ENCODE results near the gene SHROOM3. TPM values are rescaled to one million over a fixed set of nuclear protein-coding genes. Genes with fewer than 3 reads are reported as not detected.

The SHROOM3 gene
- polyA plus RNA-seq, 2 of the 4 experiments (the other 2 are of a cell fraction), result 2.8 to 5.1 TPM

- ATAC-seq (no peak), DNase-seq (ENCODE audit: low read depth in 1 of 2, low spot score in 1 of 2) (no peak), FAIRE-seq (no peak)
- Histone ChIP-seq H3K4me3 (no peak overlapping the region), H3K27ac (no peak overlapping the region), H3K4me2 (no peak overlapping the region), H3K9me3 (no peaks in the 10 kb centered on the region), H3K4me1 (peaks cover 5% of the 10 kb centered on the region; the same call in 1 of the 3 replicates)
- TF ChIP-seq, protein P1, sequence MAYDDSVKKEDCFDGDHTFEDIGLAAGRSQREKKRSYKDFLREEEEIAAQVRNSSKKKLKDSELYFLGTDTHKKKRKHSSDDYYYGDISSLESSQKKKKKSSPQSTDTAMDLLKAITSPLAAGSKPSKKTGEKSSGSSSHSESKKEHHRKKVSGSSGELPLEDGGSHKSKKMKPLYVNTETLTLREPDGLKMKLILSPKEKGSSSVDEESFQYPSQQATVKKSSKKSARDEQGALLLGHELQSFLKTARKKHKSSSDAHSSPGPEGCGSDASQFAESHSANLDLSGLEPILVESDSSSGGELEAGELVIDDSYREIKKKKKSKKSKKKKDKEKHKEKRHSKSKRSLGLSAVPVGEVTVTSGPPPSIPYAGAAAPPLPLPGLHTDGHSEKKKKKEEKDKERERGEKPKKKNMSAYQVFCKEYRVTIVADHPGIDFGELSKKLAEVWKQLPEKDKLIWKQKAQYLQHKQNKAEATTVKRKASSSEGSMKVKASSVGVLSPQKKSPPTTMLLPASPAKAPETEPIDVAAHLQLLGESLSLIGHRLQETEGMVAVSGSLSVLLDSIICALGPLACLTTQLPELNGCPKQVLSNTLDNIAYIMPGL (CRISPR knock-in tag; IDR thresholded peaks at IDR 0.05; ENCODE audit: borderline replicate concordance), result no peak
- TF ChIP-seq TP53 (CRISPR knock-in tag; IDR thresholded peaks at IDR 0.05), result no peak
- no peak for TF ChIP-seq RNF2 (IDR thresholded peaks at IDR 0.05; ENCODE audit: borderline replicate concordance, low read depth)
- no peak for TF ChIP-seq NPAS2 (CRISPR knock-in tag; IDR thresholded peaks at IDR 0.05; ENCODE audit: borderline replicate concordance)
- TF ChIP-seq BCL3 (IDR thresholded peaks at IDR 0.05), result no peak
- no peak for TF ChIP-seq EHF (CRISPR knock-in tag; IDR thresholded peaks at IDR 0.05)
- no peak for TF ChIP-seq TFCP2L1 (CRISPR knock-in tag; IDR thresholded peaks at IDR 0.05)
- no peak for TF ChIP-seq FOSL2 (IDR thresholded peaks at IDR 0.05)
- no peak for TF ChIP-seq FOSL2 (CRISPR knock-in tag; IDR thresholded peaks at IDR 0.05)
- no peak for TF ChIP-seq ESRRA (IDR thresholded peaks at IDR 0.05; ENCODE audit: borderline replicate concordance, low read length)
- TF ChIP-seq GATA3 (IDR thresholded peaks at IDR 0.05; ENCODE audit: borderline replicate concordance), result no peak
- ChIA-PET POLR2A (no interaction called here), CTCF (interaction anchor here (1.3 kb wide), 1 partner anchor 17 kb away, joined by 3 read pairs; no protein-coding TSS in a partner anchor)
- WGBS (ENCODE audit: missing lambda C conversion rate), result 100% methylated on average over 1 of the region's 85 CpGs
Measured at GRCh38 chr4:76740866-76741662, 306.0 kb downstream of the SHROOM3 start.

GRCh38 chr4:76741663-76742020, 306.6 kb downstream of the SHROOM3 start:
- ATAC-seq (no peak), DNase-seq (ENCODE audit: low read depth in 1 of 2, low spot score in 1 of 2) (no peak), FAIRE-seq (no peak)
- 94% methylated on average over 14 of the region's 26 CpGs for WGBS (ENCODE audit: missing lambda C conversion rate)
- Histone ChIP-seq H3K4me3 (no peak overlapping the region), H3K4me1 (peaks cover 5% of the 10 kb centered on the region; the same call in 1 of the 3 replicates), H3K9me3 (no peaks in the 10 kb centered on the region), H3K4me2 (no peak overlapping the region), H3K27ac (no peak overlapping the region)
- TF ChIP-seq RCOR1 (IDR thresholded peaks at IDR 0.05; ENCODE audit: low read depth, low read length) (no peak), JUN (IDR thresholded peaks at IDR 0.05) (no peak), KDM5A (IDR thresholded peaks at IDR 0.05) (no peak), TP53 (CRISPR knock-in tag; IDR thresholded peaks at IDR 0.05) (no peak), RNF2 (IDR thresholded peaks at IDR 0.05; ENCODE audit: borderline replicate concordance, low read depth) (no peak), TFCP2L1 (CRISPR knock-in tag; IDR thresholded peaks at IDR 0.05) (no peak)
- ChIA-PET CTCF (interaction anchor here (0.6 to 1.3 kb wide), 2 partner anchors 8 to 16 kb away, joined by 3 read pairs; no protein-coding TSS in a partner anchor), POLR2A (no interaction called here)

DNA sequence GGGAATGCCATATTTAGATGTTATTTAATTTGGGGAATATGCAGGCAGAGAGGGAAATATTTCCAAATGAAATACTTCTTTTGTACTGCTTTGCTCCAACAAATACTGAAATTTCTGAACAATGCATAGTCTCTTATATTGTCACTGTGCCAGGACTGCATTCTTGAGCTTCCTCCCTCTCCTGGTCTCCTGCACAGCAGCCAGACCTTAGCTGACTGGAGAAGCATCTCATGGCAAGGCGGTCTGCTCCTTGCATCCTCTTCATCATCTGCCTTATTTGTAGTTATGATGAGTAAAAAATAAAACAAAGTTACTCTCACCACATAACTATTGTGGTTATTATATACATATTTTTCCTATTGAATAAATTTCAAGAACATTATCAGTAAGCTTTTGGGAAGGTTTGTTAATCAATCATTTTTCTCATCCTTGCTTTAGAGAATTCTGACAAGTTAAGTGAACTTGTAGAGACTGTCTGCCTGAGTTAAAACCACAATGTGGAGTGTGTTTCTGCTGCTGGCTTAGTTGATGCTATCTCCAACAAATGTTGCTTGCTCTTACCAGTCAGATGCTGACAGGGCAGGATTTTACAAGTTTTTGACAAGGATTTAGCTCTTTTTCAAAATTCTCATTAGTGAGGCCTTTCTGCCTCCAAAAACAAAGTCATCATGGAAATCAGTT, 309.4 kb downstream of the SHROOM3 start:
- Histone ChIP-seq H3K4me1 (peaks cover 21% of the 10 kb centered on the region; the same call in 2 of the 3 replicates), H3K4me2 (no peak overlapping the region), H3K4me3 (no peak overlapping the region), H3K27ac (no peak overlapping the region), H3K9me3 (no peaks in the 10 kb centered on the region)
- whole genome bisulfite sequencing (ENCODE audit: missing lambda C conversion rate), result 88% methylated on average over 1 of the region's 1 CpG
- no peak for DNase-seq (ENCODE audit: low read depth in 1 of 2, low spot score in 1 of 2)
- ChIA-PET POLR2A (no interaction called here), CTCF (interaction anchor here (1.2 to 1.9 kb wide), 7 partner anchors 9 to 233 kb away, joined by 3 to 6 read pairs (median 4); no protein-coding TSS in a partner anchor)
- ATAC-seq, result no peak
- FAIRE-seq, result no peak
- peak; percentile 31 for TF ChIP-seq MAFK (IDR thresholded peaks at IDR 0.05; ENCODE audit: partially characterized antibody)
- TF ChIP-seq, protein P2, sequence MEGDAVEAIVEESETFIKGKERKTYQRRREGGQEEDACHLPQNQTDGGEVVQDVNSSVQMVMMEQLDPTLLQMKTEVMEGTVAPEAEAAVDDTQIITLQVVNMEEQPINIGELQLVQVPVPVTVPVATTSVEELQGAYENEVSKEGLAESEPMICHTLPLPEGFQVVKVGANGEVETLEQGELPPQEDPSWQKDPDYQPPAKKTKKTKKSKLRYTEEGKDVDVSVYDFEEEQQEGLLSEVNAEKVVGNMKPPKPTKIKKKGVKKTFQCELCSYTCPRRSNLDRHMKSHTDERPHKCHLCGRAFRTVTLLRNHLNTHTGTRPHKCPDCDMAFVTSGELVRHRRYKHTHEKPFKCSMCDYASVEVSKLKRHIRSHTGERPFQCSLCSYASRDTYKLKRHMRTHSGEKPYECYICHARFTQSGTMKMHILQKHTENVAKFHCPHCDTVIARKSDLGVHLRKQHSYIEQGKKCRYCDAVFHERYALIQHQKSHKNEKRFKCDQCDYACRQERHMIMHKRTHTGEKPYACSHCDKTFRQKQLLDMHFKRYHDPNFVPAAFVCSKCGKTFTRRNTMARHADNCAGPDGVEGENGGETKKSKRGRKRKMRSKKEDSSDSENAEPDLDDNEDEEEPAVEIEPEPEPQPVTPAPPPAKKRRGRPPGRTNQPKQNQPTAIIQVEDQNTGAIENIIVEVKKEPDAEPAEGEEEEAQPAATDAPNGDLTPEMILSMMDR (IDR thresholded peaks at IDR 0.05), result no peak
